PFSK-1 (cell line): Measurements from ENCODE around the gene KAZN.

ENCODE experiments used
- FOXP2 ChIP-seq: optimal IDR thresholded peaks from 2 replicates; pipeline ENCODE3; 2011; ENCODE audit warnings: borderline replicate concordance, control low read depth, inconsistent platforms; ENCODE audit not compliant: insufficient read depth; ENCODE audit errors: extremely low read length, extremely low read depth
- POLR2AphosphoS5 ChIP-seq: IDR thresholded peaks from 2 replicates; pipeline ENCODE4 v1.6.1; 2012; ENCODE audit warnings: low read depth, mild to moderate bottlenecking, control low read depth, low read length, moderate library complexity
- SIN3A ChIP-seq: IDR thresholded peaks from 2 replicates; pipeline ENCODE4 v1.6.1; 2012; ENCODE audit warnings: mild to moderate bottlenecking, low read length, moderate library complexity, borderline replicate concordance; ENCODE audit not compliant: insufficient read depth
- TAF1 ChIP-seq: IDR thresholded peaks from 2 replicates; pipeline ENCODE4 v1.6.1; 2012; ENCODE audit warnings: low read length, control low read depth, borderline replicate concordance; ENCODE audit not compliant: insufficient read depth
- TF ChIP-seq, protein P1 (sequence below), 2 experiments: IDR thresholded peaks; 2 replicates each; pipeline versions ENCODE4 v1.6.1 to v1.8.0; 2011 to 2012; ENCODE audit warnings: low read depth in 2 of 2, low read length in 2 of 2, control low read depth in 1 of 2, inconsistent platforms in 1 of 2, mild to moderate bottlenecking in 1 of 2, moderate library complexity in 1 of 2; ENCODE audit not compliant: insufficient read depth in 1 of 2

Gene KAZN

DNA sequence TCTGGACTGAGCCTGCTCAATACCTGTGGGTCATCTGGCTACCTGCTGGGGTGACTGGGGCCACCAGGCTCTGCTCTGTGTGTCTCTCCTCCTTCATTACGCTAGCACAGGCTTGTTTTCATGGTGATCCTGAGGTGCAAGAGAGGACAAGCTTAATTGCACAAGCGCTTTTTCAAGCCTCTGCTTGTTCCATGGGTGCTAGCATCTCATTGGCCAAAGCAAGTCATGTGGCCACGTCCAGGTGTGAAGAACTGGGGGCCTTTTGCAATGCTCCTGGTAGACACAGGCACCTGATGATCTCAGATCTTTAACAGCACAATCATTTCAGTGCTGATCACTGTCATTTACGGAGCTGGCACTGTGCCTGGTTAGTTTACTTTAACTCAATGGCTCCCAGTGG lies 114.6 kb downstream of the KAZN start:
- no peak for TF ChIP-seq POLR2AphosphoS5
- TF ChIP-seq, protein P1, sequence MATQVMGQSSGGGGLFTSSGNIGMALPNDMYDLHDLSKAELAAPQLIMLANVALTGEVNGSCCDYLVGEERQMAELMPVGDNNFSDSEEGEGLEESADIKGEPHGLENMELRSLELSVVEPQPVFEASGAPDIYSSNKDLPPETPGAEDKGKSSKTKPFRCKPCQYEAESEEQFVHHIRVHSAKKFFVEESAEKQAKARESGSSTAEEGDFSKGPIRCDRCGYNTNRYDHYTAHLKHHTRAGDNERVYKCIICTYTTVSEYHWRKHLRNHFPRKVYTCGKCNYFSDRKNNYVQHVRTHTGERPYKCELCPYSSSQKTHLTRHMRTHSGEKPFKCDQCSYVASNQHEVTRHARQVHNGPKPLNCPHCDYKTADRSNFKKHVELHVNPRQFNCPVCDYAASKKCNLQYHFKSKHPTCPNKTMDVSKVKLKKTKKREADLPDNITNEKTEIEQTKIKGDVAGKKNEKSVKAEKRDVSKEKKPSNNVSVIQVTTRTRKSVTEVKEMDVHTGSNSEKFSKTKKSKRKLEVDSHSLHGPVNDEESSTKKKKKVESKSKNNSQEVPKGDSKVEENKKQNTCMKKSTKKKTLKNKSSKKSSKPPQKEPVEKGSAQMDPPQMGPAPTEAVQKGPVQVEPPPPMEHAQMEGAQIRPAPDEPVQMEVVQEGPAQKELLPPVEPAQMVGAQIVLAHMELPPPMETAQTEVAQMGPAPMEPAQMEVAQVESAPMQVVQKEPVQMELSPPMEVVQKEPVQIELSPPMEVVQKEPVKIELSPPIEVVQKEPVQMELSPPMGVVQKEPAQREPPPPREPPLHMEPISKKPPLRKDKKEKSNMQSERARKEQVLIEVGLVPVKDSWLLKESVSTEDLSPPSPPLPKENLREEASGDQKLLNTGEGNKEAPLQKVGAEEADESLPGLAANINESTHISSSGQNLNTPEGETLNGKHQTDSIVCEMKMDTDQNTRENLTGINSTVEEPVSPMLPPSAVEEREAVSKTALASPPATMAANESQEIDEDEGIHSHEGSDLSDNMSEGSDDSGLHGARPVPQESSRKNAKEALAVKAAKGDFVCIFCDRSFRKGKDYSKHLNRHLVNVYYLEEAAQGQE (IDR thresholded peaks at IDR 0.05; ENCODE audit: insufficient read depth in 1 of 2, low read depth in 2 of 2, low read length in 2 of 2): no peak
- no peak for TF ChIP-seq TAF1

- TF ChIP-seq, protein P1 (IDR thresholded peaks at IDR 0.05; ENCODE audit: insufficient read depth in 1 of 2, low read depth in 2 of 2, low read length in 2 of 2): no peak
- TF ChIP-seq SIN3A (no peak), FOXP2 (no peak), POLR2AphosphoS5 (no peak), TAF1 (no peak)
Observed at GRCh38 chr1:14715266-14715665, 116.8 kb downstream of the KAZN start.

DNA sequence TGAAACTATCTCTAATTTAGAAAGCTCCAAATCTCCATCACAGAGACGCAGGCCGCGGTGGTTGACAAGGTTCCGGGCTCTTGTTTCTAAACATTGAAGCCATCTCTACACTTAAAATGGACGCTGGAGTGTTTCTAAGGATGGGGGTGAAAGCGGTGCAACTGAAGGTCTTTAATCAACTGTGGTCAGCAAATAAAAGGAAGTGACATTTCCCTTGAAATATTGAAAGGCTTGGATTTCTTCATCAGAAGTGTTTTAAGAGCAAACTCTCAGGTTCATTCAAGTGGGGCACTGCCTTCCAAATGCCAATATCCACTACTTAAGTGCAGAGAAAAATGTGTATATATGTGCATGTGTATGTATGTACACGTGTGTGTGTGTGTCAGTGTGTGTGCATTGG lies 117.3 kb downstream of the KAZN start:
- TF ChIP-seq, protein P1 (IDR thresholded peaks at IDR 0.05; ENCODE audit: insufficient read depth in 1 of 2, low read depth in 2 of 2, low read length in 2 of 2): no peak
- TF ChIP-seq FOXP2: no peak
- TF ChIP-seq SIN3A: no peak
- no peak for TF ChIP-seq POLR2AphosphoS5
- TF ChIP-seq TAF1: no peak

DNA sequence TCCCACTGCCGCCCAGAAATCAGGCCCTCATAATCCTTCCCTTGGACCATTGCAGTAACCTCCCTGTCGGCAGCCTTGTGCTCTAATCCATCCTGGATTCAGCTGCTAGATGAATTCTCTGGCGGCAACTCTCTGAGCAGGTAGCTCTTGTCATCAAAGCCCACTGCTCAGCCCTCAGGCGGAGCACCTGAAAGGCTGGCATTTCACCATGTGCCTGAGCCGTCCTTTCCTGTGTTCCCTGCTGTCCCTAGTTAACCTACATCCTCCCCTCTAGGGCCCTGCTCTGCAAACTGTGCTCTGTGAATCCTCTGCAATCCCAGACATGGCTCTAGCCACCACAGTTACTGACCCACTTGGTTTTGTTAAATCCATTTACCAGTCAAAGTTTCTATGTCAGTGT lies 118.0 kb downstream of the KAZN start:
- TF ChIP-seq POLR2AphosphoS5: no peak

DNA sequence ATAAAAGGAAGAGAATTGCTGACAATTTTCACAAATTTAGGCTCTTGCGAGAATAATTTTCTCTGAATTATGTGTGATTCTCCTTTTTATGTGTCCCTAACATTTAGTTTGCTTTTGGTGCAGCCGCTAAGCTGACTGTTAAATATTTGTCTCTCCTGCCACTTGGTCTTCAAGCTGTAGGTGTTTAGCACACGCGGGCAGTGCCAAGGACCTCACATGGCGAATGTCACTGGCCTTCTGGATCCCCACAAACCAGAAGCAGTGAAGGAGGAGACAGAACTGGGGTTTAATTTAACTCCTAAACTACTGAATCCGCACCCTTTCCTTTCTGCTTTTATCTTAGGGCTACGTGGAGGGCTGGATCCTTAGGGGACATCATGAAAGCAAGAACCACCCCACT lies 120.0 kb downstream of the KAZN start:
- no peak for TF ChIP-seq POLR2AphosphoS5
- TF ChIP-seq, protein P1 (IDR thresholded peaks at IDR 0.05; ENCODE audit: insufficient read depth in 1 of 2, low read depth in 2 of 2, low read length in 2 of 2): no peak
- TF ChIP-seq TAF1: no peak
- TF ChIP-seq FOXP2: no peak
- no peak for TF ChIP-seq SIN3A
